CD4-positive, alpha-beta T cell treated with Interleukin-17A for 4 hours (primary cell): ENCODE measurements around the gene MXD4.

Experiments used
- DNase-seq: peaks from one replicate; pipeline ENCODE4 v3.0.0-alpha.2; 2020; ENCODE audit warnings: mixed read lengths

MXD4 gene, protein sequence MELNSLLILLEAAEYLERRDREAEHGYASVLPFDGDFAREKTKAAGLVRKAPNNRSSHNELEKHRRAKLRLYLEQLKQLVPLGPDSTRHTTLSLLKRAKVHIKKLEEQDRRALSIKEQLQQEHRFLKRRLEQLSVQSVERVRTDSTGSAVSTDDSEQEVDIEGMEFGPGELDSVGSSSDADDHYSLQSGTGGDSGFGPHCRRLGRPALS

DNA sequence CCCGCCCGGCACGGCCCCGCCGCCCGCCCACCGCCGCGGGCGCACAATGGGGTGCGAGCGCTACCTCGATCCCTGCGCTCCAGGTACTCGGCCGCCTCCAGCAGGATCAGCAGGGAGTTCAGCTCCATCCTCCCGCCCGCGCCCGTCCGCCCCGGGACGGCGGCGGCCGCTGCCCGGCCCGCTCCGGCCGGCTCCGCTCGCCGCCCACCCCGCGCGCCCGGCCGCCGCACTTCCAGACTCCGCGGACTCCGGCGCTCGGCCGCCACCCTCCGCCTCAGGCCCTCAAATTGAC lies at the start of gene MXD4:
TSS of gene MXD4 (minus strand) at position 257 of the 292 bp plus-strand sequence. CDS start at position 128, 129 bp downstream.
- no peak for DNase-seq

DNA sequence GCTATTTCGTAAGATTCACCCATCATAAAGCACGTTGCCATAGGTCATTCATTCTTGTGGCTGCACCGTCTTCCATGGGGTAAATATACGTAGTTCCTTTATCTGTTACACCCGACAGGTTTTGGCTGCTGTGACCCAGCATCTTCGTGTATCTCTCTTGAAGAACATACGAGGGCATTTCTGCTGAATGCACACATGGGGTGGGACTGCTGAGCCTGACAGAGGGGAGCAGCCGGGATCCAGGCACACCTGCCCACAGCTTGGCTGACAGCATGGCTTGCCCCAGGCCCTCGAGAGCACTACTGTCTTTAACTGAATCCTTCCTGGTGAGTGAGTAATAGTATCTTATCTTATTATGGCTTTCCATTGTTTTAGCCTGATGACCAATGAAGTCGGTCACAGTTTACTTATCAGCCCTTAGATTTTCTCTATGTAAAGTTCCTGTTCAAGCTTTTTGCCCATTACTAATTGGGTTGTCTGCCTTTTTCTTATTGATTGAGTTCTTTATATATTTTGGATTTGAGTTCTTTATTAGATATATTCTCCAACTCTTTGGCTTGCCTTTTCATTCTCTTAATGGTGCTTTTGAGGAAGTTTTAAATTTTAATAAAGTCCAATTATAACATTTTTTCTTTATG lies 45.0 kb upstream of the MXD4 start:
- DNase-seq: no peak

DNA sequence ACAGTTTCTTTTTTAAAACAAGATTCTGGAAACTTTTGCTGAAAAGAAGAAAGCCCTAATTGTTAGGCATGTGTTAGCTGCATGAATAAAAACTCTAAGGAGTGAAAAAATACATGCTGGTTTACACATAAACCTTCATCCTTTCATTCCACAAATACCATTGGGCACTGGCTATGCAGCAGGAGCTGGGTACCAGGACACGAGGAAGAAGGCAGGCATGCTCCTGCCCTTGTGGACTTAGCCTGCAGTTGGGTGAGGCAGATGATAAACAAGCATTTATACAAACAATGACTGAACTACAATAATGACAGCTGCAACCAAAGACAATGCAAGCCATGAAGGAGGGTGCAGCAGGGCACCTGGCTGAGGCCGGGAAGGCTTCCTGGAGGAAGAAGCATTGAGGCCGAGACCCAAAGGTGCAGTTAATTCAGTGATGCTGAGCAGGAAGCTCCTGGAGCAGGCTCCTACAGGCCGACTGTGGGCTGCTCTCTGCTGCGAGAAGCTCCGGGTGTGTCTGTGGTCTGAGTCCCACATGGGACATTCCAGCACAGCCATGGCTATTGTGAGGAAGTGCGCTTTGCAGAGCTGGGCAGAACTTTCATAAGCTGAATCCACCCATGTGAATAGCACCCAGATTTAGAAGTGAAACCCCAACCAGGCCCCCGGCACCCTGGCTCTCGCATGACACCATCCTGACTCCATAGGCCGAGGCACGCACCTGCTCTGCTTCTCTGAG lies 44.0 kb upstream of the MXD4 start:
- DNase-seq: no peak

DNA sequence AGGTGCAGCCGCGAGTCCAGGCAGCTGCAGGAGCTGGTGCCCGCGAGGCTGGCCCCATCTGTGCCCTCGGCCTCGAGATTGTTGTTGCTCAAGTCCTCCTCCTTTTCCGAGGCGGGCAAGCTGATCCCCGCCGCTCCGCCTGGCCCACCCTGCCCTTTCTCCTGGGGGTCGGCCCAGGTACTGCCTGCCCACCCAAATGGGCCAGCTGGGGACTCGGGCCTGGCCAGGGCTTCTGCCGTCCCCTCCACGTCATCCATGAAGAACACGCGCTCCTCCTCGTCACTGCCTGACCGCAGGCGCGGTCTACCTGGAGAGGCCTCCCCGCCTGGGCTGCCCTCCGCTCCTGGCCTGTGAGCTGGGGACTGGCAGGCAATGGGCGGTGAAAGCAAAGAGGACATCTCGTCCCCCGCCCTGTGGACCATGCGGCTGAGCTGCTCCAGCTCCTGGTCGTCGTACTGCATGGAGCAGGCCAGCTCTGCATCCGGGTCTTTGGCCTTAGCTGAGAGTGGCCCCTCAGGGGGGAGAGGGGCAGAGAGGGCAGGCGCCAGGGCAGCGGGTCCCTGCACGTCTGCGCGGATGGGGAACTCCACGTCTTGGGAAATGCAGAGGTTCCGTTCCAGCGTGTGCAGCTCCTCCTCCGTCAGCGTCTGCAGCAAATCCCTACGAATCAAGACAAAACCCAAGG lies 43.1 kb upstream of the MXD4 start:
- DNase-seq: no peak

DNA sequence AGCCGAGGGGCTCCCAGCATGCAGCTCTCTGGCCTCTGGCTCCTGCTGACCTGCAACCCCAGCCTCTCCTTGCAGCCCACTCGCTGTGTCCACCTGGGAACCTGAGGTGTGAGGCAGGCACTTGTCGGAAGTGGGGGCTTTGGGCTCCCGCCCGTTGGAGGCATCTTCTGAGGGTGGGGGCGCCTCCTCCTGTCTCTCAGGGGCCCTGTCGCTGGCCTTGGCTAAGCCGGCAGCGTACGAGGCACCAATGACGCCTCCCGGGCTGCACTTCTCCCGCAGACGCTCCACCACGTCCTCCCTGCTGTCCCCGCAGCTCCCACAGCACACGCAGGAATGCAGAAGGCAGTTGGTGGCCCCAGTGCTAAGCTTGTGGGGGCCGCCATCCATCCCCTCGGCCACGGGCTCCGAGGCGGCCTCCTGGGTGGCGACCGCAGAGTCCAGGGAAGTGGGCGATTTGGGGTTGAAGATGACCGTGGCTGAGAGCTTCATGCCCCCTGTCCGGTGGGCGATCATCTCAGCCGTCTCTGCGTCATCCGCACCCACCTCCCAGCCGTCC lies 42.5 kb upstream of the MXD4 start:
- no peak for DNase-seq

DNA sequence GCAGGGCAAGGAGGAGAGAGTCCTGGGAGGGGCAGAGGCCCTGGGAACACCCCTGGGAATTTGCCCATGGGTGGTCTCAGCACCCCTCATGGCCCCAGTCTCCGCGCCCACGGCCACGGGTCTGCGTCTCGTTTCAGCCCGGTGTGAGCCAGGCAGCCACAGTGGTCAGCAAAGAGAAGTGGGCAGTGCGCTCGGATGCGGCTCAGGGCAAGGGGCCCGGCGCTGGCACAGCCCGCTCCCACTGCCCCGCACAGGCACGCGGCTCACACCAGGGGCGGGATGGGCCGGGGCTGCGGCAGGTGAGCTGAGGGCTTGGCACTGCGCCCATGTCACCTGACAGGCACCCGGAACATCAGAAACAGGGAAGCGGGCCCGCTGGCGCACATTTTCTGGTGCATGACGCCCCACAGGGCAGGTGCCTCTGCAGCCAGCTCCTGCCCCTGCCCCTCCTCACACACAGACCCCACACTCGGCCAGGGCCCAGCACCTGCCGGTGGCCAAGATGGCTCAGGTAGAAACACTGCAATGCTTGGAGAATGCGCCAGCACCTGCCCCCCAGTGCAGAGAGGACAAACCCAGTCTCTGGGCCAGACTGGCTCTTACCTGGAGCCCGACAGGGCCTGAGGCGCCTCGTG lies 41.9 kb upstream of the MXD4 start:
- DNase-seq: no peak

DNA sequence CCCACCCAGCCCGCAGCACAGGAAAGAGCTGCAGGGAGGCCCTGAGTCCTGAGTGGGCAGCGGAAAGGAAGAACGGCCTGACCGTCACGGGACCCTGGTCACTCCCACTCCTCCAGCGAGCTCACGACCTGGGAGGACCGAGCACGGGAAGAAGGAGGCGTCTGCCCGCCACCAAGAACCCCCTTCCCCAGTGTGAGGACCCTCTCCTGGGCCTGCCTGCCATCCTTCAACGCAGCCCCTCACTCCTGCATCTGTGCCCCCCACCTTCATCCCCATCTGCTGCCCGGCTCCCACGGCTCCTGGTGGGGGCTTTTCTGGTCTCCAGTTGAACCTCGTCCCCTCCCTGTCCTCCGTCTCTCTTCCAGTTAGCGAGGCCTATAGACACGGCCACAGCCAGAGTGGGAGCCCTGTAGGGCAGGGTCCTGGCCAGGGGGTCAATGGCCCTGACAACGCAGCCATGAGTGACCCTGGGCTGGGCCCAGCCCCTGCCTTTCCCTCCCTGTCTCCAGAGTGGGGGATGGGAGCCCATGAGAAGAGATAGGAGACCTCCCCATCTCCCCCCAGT lies 41.3 kb upstream of the MXD4 start:
- no peak for DNase-seq

DNA sequence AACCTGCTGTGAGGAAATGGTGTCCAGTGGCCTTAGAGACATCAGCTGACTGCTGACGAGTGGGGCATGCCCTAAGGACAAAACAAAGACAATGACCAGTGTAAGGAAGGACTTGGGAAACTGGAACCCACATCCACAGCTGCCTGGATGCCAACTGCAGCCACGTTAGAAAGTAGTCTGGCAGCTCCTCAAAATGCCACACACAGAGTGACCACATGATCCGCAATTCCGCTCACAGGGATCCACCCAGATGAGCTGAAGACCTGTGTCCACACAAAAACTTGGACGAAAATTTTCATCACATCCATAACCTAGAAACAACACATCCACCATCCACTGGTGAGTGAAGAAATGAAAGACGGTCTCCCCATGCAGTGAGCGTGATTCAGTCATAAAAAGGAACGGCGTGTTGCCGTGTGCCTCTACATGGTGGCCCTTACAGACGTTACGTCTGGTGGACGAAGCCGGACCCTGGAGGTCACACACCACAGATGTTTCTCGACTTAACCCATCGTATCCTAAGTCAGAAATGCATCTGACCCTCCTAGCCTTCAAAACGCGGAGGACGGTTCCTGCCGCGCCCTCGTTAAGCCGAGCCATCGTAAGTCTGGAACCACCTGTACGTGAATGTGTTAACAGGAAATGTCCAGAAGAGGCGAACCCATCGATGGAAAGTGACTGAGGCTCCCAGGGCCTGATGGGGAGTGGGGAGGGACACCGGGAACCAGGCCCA lies 40.6 kb upstream of the MXD4 start:
- DNase-seq: no peak

DNA sequence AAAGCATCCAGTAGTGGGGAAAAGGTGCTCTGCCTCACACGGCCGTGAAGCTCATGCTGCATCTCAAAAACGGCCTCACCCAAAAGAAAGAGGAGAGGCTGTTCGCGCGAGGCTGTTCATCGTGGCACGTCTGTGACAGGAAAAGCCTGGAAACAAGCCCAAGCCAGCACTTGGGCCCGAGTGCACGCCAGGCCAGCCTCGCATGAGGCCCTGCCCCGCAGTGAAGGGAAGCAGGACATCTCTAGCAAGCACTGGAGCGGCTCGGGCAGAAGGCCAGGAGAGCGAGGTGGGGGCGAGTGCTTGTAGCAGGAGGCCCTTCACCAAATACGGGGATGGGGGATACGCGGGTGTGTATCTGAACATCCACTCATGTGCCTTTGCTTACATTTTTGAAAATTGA lies 39.9 kb upstream of the MXD4 start:
- no peak for DNase-seq

DNA sequence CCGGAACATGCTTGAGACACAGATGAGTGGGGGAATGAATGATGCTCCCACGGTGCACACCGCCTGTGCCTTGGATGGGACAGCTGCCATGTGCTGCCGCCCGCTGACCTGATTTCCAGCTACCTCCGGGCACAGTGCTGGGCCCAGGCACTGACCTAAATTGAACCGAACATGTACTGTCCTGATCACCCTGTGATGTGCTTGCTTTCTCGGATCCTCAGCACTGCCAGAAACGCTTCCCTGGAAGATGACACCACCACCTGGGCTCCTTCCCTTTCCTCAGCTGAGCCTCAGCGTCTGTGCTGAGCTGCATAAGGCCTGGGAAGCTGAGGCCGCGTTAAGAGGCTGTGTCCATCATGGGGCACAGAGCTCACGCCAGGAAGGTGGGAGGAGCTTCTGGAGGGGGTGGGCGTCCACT lies 39.3 kb upstream of the MXD4 start:
- no peak for DNase-seq

DNA sequence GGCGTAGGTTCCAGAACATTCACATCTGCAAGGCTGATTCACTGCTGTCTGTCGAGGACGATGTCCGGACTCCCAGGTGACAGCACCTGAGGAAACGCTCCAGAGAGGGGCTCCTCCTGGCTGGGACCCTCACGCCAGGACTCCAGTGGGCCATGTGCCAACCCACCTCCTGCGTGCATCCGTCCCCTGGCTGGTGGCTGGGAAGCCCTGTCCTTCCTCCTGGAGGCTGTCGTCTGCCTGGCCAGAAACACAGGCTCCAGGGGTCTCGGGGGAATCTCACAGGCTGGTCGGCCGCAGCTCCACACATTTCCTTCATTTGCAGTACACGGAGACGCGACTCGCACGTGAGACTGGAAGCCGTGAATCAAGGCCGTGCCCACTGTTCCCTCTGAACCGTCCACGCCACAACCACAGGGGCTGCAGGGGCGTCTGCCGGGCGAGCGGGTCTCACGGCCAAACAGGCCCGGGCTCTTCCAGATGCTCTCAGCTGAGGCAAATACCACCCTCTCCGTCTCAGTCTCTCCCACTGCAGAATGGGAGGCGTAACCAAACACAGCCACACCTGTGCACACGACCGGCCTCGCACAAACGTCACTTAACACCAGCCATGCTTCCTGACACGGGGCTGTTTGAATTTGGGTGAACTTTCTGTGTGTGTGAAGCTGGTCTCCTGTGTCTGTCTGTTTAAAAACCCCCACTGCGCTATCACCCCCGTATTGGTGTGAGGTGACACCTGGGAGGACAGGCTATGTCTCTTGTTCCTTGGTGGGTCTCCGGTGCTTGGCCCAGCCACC lies 38.7 kb upstream of the MXD4 start:
- DNase-seq: no peak

DNA sequence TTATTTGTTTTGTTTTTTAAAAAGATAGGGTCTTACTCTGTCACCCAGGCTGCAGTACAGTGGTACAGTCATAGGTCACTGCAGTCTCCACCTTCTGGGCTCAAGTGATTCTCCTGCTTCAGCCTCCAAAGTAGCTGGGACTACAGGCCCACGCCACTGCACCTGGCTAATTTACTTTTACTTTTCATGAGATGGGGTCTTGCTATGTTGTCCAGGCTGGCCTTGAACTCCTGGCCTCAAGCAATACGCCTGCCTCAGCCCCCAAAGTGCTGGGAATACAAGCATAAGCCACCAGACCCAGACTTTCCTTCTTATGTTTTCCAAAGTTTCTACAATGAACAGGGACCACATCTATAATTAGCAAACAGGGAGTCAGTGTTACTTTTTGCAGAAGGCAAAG lies 37.9 kb upstream of the MXD4 start:
- no peak for DNase-seq

DNA sequence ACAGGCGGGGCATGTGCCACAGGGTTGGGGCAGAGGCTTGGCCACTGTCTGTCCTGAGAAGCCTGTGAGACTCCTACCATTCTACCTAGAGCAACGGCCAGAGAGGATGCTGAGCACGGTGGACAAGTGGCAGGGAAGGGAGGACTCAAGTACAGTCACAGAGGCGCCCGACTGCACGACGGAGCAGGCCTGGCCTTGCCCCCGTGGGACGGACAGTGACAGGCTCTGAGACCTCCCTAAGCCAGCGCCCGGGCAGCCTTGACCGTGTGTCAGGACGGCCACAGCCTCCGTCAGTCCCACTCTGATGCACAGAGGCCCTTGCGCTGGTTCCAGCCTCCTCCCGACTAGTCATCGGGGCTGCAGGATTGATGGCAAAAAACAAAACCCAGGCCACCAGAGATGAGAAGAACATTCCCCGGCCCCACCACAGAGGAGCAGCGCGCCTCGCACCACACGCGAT lies 36.7 kb upstream of the MXD4 start:
- DNase-seq: no peak

DNA sequence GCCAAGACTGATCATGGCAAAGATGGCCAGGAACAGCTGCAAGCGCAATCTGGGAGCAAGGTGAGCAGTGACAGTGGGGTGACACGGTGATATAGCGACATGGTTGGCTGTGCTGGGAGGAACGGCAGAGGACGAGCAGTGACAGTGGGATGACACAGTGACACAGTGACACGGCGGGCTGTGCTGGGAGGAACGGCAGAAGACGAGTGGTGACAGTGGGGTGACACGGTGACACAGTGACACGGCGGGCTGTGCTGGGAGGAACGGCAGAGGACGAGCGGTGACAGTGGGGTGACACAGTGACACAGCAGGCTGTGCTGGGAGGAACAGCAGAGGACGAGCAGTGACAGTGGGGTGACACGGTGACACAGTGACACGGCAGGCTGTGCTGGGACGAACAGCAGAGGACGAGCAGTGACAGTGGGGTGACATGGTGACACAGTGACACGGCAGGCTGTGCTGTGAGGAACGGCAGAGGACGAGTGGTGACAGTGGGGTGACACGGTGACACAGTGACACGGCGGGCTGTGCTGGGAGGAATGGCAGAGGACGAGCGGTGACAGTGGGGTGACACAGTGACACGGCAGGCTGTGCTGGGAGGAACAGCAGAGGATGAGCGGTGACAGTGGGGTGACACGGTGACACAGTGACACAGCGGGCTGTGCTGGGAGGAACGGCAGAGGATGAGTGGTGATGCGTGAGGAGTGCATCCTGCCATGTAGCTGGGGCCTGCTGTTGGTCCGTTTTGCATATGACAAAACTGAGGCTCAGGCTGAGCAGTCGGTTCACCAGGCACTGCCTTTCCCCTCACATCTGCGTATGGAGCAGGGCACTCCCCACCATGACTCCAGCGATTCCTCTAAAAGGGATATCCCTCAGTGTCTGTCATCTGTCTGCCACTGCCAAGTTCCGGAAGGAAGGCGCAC lies 36.0 kb upstream of the MXD4 start:
- peak; percentile 31 for DNase-seq

DNA sequence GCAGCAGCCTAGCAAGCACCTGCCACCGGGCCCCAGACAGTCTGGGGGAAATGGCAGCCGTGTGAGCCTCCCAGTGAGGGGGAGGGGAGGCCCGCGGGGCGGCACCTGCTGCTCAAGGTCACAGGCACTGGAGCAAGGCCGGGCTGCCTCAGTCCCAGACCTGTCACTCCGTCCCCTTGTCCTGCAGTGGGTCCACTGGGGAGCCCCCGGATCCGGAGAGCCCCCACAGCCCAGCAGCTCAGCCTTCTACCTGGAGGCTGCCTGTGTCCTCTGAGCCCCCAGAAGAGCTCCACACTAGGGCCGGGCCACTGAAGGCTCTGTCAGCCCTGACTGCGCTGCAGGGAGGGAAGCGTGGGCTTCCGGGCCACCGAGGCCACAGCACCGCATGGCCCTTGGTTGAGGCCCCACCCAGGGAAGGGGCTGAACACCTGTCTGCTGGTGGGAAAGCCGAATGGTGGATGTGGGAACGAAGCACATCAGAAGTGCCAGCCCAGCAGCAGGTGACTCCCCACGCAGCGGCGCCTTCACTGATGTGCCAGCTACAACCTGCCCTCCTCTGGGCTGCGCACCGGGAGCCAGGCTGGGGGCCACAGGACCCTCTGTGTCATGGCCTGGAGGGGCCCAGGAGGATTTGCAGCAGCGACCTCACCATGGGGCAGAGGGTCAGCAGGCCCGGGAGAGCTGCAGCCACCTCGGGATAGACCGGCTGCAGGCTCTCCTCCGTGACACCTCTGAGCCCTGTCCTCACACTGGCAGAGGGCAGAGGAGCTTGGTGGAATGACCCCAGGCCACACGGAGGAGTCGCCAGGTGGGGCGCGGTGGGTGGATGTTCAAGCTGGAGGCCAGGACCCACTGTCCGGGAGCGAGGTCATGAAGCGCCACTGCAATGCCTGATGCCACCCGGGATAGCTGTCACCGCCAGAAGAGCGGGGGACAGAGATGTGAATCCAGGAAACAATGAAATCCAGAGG lies 35.0 kb upstream of the MXD4 start:
- peak; percentile 48 for DNase-seq

DNA sequence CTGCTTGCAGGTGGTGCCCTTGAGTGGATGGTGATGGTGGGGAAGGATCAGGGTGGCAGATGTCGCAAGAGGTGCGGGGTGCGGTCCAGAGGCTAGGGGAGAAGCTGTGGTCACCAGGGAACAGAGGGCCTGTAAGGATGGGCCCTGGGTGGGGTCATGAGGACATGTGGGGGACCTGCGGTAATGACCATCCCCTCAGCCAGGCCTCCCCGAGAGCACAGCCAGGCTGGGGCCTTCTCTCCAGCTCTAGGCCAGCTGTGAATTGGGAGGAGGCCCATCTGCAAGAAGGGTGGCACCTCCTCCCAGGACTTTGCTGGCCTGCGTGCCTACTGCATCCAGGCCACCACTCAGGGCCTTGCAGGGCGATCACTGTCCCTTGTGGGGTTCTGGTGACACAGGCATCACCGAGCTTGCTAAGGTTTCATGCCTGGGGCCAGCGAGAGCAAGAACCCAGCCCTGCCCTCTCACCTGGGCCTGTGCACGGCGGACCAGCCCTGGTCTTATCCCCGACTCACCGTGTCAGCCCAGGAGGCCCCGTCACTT lies 34.1 kb upstream of the MXD4 start:
- DNase-seq: no peak

DNA sequence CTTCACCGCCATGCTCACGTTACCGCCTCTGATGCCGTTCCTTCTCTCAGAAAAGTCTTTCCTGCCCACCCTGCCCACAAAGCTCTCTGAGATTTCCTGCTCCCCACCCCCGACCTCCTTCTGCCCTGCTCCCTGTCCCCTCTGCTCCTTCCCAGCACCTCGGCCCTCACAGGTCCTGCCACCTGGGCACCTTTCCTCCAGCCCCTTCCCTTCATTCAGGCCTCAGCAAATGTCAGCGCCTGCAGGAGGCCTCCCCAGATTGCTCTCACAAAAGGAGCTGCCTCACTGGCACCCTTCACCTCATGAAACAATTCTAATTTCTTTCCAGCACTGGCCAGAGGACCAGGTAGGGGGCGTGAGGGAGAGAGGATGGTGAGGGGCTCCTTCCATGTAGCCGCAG lies 33.6 kb upstream of the MXD4 start:
- no peak for DNase-seq

DNA sequence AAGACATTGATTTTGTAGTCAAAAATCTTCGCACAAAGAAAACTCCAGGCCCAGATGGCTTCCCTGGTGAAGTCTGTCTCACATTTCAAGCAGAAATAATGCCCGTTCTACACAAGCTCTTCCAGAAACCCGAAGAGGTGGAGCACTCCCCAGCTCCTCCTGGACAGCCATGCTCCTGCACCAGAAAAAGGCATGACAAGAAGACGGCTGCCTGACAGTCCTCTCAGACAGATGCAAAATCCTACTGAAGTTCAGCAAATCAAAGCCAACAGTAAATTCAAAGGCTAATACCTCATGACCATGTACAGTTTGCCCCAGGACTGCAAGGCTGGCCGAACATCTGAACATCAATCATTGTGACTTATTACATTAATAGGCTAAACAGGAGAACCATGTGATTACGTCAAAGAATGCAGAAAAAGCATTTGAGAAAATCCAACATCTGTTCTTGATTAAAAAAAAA lies 30.8 kb upstream of the MXD4 start:
- no peak for DNase-seq
